GM19463 (cell line): ENCODE results near the gene DENND2A.
"Not testable (repeated sequence)": the region's sequence is repeated elsewhere in the genome, so short reads cannot be mapped to it uniquely, and the experiment has no call there.

ENCODE experiments used
- ATAC-seq: cut with Tn5 transposase; IDR thresholded peaks from one replicate; pipeline ENCODE4 v1.9.1; 2021; ENCODE audit warnings: mild to moderate bottlenecking, moderate library complexity; ENCODE audit not compliant: unreplicated experiment

The DENND2A gene

GRCh38 chr7:140518370-140519006 is 122.1 kb downstream of the DENND2A start:
- no peak for ATAC-seq

- ATAC-seq, result no peak
These were observed 122.9 kb downstream of the DENND2A start for GRCh38 chr7:140517546-140518369.

GRCh38 chr7:140512317-140513000 is 128.2 kb downstream of the DENND2A start:
- ATAC-seq, result no peak

- no peak for ATAC-seq
These were observed 130.8 kb downstream of the DENND2A start for GRCh38 chr7:140509789-140510188.

GRCh38 chr7:140507556-140507955 is 133.1 kb downstream of the DENND2A start:
- ATAC-seq, result not testable (repeated sequence)

- peak; percentile 57 for ATAC-seq
These were observed 133.7 kb downstream of the DENND2A start for GRCh38 chr7:140506788-140507464.

GRCh38 chr7:140501966-140502365 is 138.6 kb downstream of the DENND2A start:
- no peak for ATAC-seq

- ATAC-seq, result not testable (repeated sequence)
These were observed 142.8 kb downstream of the DENND2A start for GRCh38 chr7:140497807-140498206.

GRCh38 chr7:140497241-140497769 is 143.3 kb downstream of the DENND2A start:
- no peak for ATAC-seq

- ATAC-seq, result no peak
These were observed 145.0 kb downstream of the DENND2A start for GRCh38 chr7:140495514-140496097.

- no peak for ATAC-seq
These were observed 145.7 kb downstream of the DENND2A start for GRCh38 chr7:140494867-140495266.

GRCh38 chr7:140489026-140489359 is 151.6 kb downstream of the DENND2A start:
- no peak for ATAC-seq

- no peak for ATAC-seq
These were observed 154.9 kb downstream of the DENND2A start for GRCh38 chr7:140485500-140486265.

GRCh38 chr7:140484951-140485499 is 155.6 kb downstream of the DENND2A start:
- no peak for ATAC-seq

GRCh38 chr7:140484479-140484878 is 156.1 kb downstream of the DENND2A start:
- ATAC-seq, result no peak

GRCh38 chr7:140479739-140480084 is 160.9 kb downstream of the DENND2A start:
- no peak for ATAC-seq

- peak; percentile 96 for ATAC-seq
These were observed 161.4 kb downstream of the DENND2A start, which contains the start of gene MKRN1 for GRCh38 chr7:140479062-140479738. Gene MKRN1 (minus strand): TSS chr7:140479505. CDS start chr7:140479344, 161 bp downstream.

- peak; percentile 15 for ATAC-seq
These were observed 162.2 kb downstream of the DENND2A start for GRCh38 chr7:140478246-140479061.
